ENCODE data around the gene PLB1.

PLB1 gene

GRCh38 chr2:28594332-28595108 is 98.7 kb downstream of the PLB1 start:
- peak; percentile 84 for TF ChIP-seq CTCF (IDR thresholded peaks at IDR 0.05; ENCODE audit: insufficient read depth, missing control alignments)
- FAIRE-seq: no peak
- peak; percentile 83 for DNase-seq (ENCODE audit: insufficient read length, low spot score)

GRCh38 chr2:28595323-28595722 is 99.5 kb downstream of the PLB1 start:
- DNase-seq (ENCODE audit: insufficient read length, low spot score) (no peak), FAIRE-seq (no peak)
- TF ChIP-seq CTCF (IDR thresholded peaks at IDR 0.05; ENCODE audit: insufficient read depth, missing control alignments): no peak

GRCh38 chr2:28598484-28598883 is 102.6 kb downstream of the PLB1 start:
- FAIRE-seq: no peak
- no peak for DNase-seq (ENCODE audit: insufficient read length, low spot score)
- TF ChIP-seq CTCF (IDR thresholded peaks at IDR 0.05; ENCODE audit: insufficient read depth, missing control alignments): no peak

GRCh38 chr2:28600181-28600580 is 104.3 kb downstream of the PLB1 start:
- TF ChIP-seq CTCF (IDR thresholded peaks at IDR 0.05; ENCODE audit: insufficient read depth, missing control alignments): no peak

GRCh38 chr2:28601616-28602015 is 105.8 kb downstream of the PLB1 start:
- FAIRE-seq (no peak), DNase-seq (ENCODE audit: insufficient read length, low spot score) (no peak)
- no peak for TF ChIP-seq CTCF (IDR thresholded peaks at IDR 0.05; ENCODE audit: insufficient read depth, missing control alignments)

More at GRCh38 chr2:28600181-28600580, 104.3 kb downstream of the PLB1 start:
- DNase-seq (ENCODE audit: insufficient read length, low spot score) (no peak), FAIRE-seq (no peak)

- no peak for TF ChIP-seq CTCF (IDR thresholded peaks at IDR 0.05; ENCODE audit: insufficient read depth, missing control alignments)
- DNase-seq (ENCODE audit: insufficient read length, low spot score) (no peak), FAIRE-seq (no peak)
Measured at GRCh38 chr2:28602136-28602660, 106.3 kb downstream of the PLB1 start.

Measured in D721Med (cell line).